ENCODE results near the gene UPF1.
A peak's percentile ranks its signal among the peaks of the same experiment; 100 is the strongest.
"Not testable (repeated sequence)": the region's sequence is repeated elsewhere in the genome, so short reads cannot be mapped to it uniquely, and the experiment has no call there.

Gene UPF1

GRCh38 chr19:18908917-18909619 is 77.3 kb downstream of the UPF1 start:
- H3K4me1 Mint-ChIP-seq, result no peaks in the 10 kb centered on the region
- no peak overlapping the region for H3K27ac Mint-ChIP-seq
- peaks cover 20% of the 10 kb centered on the region for H3K36me3 Mint-ChIP-seq (ENCODE audit: low read depth)
- no peak overlapping the region for H3K4me3 Mint-ChIP-seq
- no peaks in the 10 kb centered on the region for H3K9me3 Mint-ChIP-seq
- no peak for TF ChIP-seq CTCF (IDR thresholded peaks at IDR 0.05; ENCODE audit: unreplicated experiment in 3 of 3)
- H3K27me3 Mint-ChIP-seq (ENCODE audit: low read depth), result no peaks in the 10 kb centered on the region

- no peak overlapping the region for H3K27ac Mint-ChIP-seq
- no peak for TF ChIP-seq CTCF (IDR thresholded peaks at IDR 0.05; ENCODE audit: unreplicated experiment in 3 of 3)
- no peaks in the 10 kb centered on the region for H3K9me3 Mint-ChIP-seq
- peaks cover 20% of the 10 kb centered on the region for H3K36me3 Mint-ChIP-seq (ENCODE audit: low read depth)
- no peaks in the 10 kb centered on the region for H3K4me1 Mint-ChIP-seq
- H3K4me3 Mint-ChIP-seq, result no peak overlapping the region
- H3K27me3 Mint-ChIP-seq (ENCODE audit: low read depth), result no peaks in the 10 kb centered on the region
Measured at GRCh38 chr19:18910010-18910409, 78.3 kb downstream of the UPF1 start.

- no peak overlapping the region for H3K27ac Mint-ChIP-seq
- no peaks in the 10 kb centered on the region for H3K9me3 Mint-ChIP-seq
- TF ChIP-seq CTCF (IDR thresholded peaks at IDR 0.05; ENCODE audit: unreplicated experiment in 3 of 3), result no peak
Measured at GRCh38 chr19:18910801-18911436, 79.2 kb downstream of the UPF1 start.

GRCh38 chr19:18912933-18913332 is 81.2 kb downstream of the UPF1 start:
- H3K4me1 Mint-ChIP-seq, result peaks cover 5% of the 10 kb centered on the region
- no peak overlapping the region for H3K4me3 Mint-ChIP-seq
- H3K27me3 Mint-ChIP-seq (ENCODE audit: low read depth), result no peaks in the 10 kb centered on the region
- H3K36me3 Mint-ChIP-seq (ENCODE audit: low read depth), result peaks cover 23% of the 10 kb centered on the region
- TF ChIP-seq CTCF (IDR thresholded peaks at IDR 0.05; ENCODE audit: unreplicated experiment in 3 of 3), result no peak
- no peak overlapping the region for H3K27ac Mint-ChIP-seq
- no peaks in the 10 kb centered on the region for H3K9me3 Mint-ChIP-seq

More at GRCh38 chr19:18910801-18911436, 79.2 kb downstream of the UPF1 start:
- peaks cover 19% of the 10 kb centered on the region for H3K36me3 Mint-ChIP-seq (ENCODE audit: low read depth)
- no peak overlapping the region for H3K4me3 Mint-ChIP-seq
- H3K27me3 Mint-ChIP-seq (ENCODE audit: low read depth), result no peaks in the 10 kb centered on the region
- no peaks in the 10 kb centered on the region for H3K4me1 Mint-ChIP-seq

GRCh38 chr19:18913466-18913865 is 81.7 kb downstream of the UPF1 start:
- no peaks in the 10 kb centered on the region for H3K9me3 Mint-ChIP-seq
- H3K4me1 Mint-ChIP-seq, result peaks cover 9% of the 10 kb centered on the region
- H3K4me3 Mint-ChIP-seq, result no peak overlapping the region
- no peak overlapping the region for H3K27ac Mint-ChIP-seq
- peaks cover 23% of the 10 kb centered on the region for H3K36me3 Mint-ChIP-seq (ENCODE audit: low read depth)
- no peaks in the 10 kb centered on the region for H3K27me3 Mint-ChIP-seq (ENCODE audit: low read depth)
- no peak for TF ChIP-seq CTCF (IDR thresholded peaks at IDR 0.05; ENCODE audit: unreplicated experiment in 3 of 3)

- TF ChIP-seq CTCF (IDR thresholded peaks at IDR 0.05; ENCODE audit: unreplicated experiment in 3 of 3), result peak in 1 of 3 experiments; percentile 18
- no peaks in the 10 kb centered on the region for H3K9me3 Mint-ChIP-seq
Measured at GRCh38 chr19:18915639-18916038, 83.9 kb downstream of the UPF1 start.

GRCh38 chr19:18917593-18917992 is 85.8 kb downstream of the UPF1 start:
- H3K27me3 Mint-ChIP-seq (ENCODE audit: low read depth); H3K9me3 Mint-ChIP-seq: not testable (repeated sequence)
- Mint-ChIP-seq H3K36me3 (ENCODE audit: low read depth) (peaks cover 22% of the 10 kb centered on the region), H3K27ac (peak overlapping the region in 1 of 3 experiments; percentile 16), H3K4me3 (peak overlapping the region; percentile 79 to 85 (median 83)), H3K4me1 (peaks cover 12% of the 10 kb centered on the region)

More at GRCh38 chr19:18915639-18916038, 83.9 kb downstream of the UPF1 start:
- Mint-ChIP-seq H3K4me1 (peaks cover 12% of the 10 kb centered on the region), H3K4me3 (peak overlapping the region; percentile 68 to 80 (median 78)), H3K36me3 (ENCODE audit: low read depth) (peaks cover 18% of the 10 kb centered on the region), H3K27me3 (ENCODE audit: low read depth) (no peaks in the 10 kb centered on the region), H3K27ac (no peak overlapping the region)
